NCI-H2196 treated with DMSO at 0.1 percent for 48 hours (cell line): Measurements from ENCODE around the gene CTXN2.

ENCODE experiments used
- DNase-seq: peaks from one replicate; lab custom pipeline; 2025; ENCODE audit not compliant: unreplicated experiment; lab: John Stamatoyannopoulos, UW

CTXN2 gene

GRCh38 chr15:48191574-48192225, at the start of gene CTXN2:
TSS of gene CTXN2 (plus strand) at chr15:48191665. CDS start at chr15:48201301, 9,636 bp downstream.
- peak; percentile 12 for DNase-seq

GRCh38 chr15:48143856-48144255, 47.6 kb upstream of the CTXN2 start:
- DNase-seq, result no peak

GRCh38 chr15:48144889-48145288, 46.6 kb upstream of the CTXN2 start:
- no peak for DNase-seq

DNA sequence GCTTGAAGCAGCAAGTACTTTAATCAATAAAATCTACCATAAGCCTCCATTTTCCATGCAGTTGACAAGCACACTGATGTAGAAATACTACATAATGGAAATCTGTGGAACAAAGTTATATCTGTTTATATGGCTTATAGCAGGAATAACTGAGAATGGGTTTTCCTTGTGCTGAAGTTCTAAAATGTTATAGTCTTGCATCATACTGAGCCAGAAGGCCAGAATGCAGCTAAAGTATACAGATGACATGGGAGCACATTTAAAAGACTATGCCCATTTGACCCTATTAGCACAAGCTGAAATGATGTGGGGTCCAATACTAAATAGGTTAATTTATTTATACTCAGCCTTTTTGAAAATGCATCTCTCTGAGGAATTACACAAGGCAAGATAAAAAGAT, 45.5 kb upstream of the CTXN2 start:
- no peak for DNase-seq

DNA sequence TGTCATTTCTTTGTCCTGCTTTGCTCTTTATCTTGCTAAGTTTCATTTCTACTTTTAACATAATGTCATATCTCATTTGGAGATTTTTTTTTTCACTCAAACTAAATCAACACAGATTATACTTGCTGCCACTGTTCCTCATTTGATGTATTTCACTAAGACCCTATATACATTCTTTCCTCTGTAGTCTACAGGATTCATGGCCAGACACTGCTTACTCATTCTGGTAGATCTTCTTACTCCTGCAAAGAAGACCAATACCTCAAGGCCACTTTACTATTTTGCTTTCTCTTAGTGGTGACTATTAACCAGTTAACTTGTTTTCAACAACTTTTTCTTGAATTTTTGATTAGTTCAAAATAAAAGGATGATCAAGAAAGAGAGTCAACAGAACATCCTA, 44.1 kb upstream of the CTXN2 start:
- DNase-seq, result no peak

DNA sequence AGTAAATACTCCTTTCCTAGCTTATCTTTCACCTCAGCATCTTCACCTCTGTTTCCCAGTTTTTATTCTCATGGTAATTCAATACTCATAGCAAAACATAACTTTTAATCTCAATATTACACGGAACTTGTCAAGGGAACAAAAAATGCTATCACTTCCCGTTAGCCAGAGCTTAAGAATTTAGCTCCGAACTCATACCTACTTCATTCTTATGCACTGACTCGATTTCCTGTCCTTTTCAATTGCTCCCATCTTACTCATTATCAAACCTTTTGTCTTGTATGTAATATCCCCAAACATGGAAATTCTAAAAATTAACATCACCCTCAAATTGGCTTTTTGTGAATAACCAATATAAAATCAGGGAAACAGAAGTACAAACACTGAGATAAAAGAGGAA, 41.6 kb upstream of the CTXN2 start:
- no peak for DNase-seq

DNA sequence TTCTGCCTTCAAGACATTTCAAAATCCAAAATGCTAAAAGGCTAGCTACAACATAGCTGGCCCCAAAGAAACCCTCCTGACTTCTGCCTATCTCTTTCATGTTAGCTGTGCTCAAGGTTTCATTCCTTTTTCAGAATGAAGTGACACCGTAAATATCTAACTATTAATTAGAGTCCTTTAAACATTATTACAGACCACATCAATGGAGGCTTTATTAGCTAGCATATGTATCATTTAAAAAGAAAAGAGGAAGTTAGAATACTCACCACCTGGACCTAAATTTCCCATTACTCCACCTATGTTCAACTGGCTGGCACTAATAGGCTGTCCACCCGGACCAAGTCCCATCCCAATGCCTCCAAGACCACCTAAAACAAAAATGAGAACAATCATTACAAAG, 37.9 kb upstream of the CTXN2 start:
- DNase-seq, result no peak

- DNase-seq, result no peak
These were observed 22.8 kb upstream of the CTXN2 start for GRCh38 chr15:48168616-48169015.

DNA sequence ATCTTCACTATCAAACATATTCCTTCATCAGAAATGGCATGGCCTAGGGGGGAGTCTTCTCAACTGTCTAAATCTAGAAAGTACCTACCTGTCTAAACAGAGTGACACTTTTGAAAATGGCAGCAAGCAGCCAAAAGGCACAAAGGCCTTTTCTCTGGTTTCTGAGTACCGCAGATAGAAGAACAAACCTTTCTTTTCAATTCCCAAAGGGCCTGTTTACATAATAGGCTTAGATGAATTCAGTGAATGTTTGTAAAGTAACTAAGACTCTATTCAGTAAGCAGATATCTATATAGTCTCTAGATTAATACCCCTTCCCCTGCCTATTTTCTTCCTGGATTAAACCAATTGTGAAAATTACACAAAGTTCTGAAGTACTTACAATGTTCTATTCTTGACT, 20.5 kb upstream of the CTXN2 start:
- no peak for DNase-seq

- DNase-seq, result no peak
These were observed 16.3 kb upstream of the CTXN2 start for GRCh38 chr15:48175126-48175525.

- DNase-seq, result no peak
These were observed 15.4 kb upstream of the CTXN2 start for GRCh38 chr15:48176112-48176511.

DNA sequence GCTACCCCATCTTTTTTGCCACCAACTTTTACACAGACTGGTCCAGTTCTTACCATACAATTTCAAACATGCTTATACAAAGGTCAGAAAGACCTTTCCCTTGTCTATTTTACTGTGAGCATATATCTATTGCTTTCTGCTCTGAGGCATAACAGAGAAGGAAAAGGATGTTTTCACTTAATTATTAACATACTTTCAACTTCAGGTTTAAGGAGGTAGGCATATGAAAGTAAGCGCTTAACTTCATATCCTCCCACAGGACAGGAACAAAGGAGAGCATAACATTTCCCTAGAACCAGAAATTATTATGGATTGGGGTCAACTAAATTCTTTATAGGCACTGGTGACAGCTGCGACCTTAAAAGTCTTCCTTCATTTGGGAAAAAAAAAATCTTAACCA, 14.5 kb upstream of the CTXN2 start:
- DNase-seq, result no peak

DNA sequence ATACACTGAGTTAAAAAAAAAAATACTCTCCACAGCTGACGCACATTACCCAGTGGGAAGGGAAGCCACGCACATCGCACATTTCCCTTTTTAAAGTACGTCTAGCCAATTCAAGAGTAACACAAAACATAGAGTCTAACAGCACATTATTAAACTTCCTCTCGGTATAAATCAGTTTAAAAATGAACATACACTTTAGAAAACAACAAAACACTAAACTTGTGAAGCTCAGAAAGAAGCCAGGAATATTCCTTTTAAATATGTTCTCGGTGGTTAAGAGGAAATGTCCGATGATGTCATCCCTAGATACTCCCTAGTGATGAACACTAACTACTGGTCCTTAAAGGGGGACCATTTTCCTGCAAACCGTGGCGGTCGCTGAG, 14.1 kb upstream of the CTXN2 start:
- DNase-seq, result no peak

DNA sequence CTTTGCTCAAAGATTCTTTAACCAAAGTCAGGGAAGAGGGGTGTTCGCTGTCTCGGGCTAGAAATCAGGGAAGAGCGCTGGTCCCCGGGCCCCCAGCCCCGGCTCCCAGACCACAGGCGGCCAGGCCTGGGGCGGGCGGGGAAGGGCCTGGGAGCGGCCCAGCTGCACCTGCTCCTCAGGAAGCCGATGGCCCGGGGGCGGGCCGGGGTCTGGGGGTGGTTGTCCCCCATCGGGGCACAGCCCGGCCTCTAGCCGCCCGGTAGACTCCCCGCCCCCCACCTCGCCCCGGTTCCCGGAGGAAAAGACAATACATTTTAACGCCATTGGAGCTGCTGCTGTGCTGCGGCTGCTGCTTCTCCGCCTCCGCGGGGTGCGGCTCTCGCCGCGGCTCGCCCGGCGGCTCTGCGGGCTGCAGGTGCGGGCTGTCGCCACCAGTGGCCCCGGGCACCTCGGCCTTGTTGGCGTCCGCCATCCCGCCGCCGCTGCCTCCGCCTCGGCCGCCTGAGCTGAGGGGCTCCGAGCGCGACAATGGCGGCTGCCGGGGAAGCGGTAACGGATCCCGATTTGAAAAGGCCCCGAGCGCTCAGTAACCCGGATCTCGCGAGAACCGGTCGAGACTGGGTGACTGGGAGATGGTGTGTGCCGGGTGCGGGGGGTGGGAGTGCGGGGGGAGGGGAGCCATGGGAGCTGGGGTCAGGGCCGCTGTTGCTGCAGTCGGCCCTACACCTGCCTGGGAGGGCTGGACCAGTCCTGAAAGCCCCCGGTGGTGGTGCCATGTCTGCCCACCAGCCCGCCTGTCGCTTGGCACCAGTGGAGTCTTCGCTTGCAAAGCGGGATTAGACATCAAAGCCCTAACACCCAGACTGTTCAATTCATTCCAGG, 13.5 kb upstream of the CTXN2 start, which contains the start of gene MYEF2:
Gene MYEF2 (minus strand): TSS at position 530 of the 882 bp plus-strand sequence. CDS start 58 bp downstream, at position 472.
- peak; percentile 22 for DNase-seq

DNA sequence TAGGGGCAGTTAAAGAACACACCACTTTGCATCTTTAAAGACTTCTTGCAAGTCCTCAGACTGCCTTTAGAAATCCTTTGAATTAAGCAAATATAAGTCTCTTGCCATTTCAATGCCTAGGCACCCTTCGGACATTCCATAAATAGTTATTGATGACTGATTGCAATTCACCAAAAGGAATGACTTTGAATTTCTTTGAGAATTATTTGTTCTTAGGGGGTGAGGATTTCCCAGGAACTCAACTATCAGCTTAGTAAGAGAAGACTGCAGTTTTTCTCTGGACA, 12.9 kb upstream of the CTXN2 start:
- DNase-seq, result no peak

- DNase-seq, result no peak
These were observed 8.7 kb upstream of the CTXN2 start for GRCh38 chr15:48182749-48183148.

GRCh38 chr15:48185529-48185928, 5.9 kb upstream of the CTXN2 start:
- no peak for DNase-seq

GRCh38 chr15:48186271-48186670, 5.2 kb upstream of the CTXN2 start:
- no peak for DNase-seq

- peak; percentile 2 for DNase-seq
These were observed 412 bp upstream of the CTXN2 start for GRCh38 chr15:48190932-48191573.

- DNase-seq, result no peak
These were observed 10.6 kb downstream of the CTXN2 start for GRCh38 chr15:48202068-48202467.

DNA sequence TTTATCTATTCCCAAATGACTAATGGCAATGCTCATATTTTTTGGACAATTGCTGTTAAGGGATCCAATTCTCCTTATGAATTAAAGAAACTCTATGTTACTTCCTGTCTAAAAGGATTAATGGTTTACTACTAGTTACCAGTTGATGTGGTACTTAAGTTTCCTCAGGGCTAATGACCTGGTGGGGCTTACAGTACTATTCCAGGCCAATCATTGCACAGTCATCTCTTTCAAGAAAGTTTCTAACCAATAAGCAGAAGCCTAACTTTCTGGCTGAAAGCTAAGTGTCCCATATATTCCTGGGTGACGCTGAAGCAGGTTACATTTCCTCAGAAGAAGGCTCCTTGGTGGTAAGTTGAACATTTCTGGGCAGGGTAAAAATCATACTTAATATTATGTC, 14.5 kb downstream of the CTXN2 start, which contains the start of gene SLC12A1:
Gene SLC12A1 (plus strand): TSS at position 322 of the 400 bp plus-strand sequence. CDS start 1,418 bp downstream, outside the sequence.
- DNase-seq, result no peak

DNA sequence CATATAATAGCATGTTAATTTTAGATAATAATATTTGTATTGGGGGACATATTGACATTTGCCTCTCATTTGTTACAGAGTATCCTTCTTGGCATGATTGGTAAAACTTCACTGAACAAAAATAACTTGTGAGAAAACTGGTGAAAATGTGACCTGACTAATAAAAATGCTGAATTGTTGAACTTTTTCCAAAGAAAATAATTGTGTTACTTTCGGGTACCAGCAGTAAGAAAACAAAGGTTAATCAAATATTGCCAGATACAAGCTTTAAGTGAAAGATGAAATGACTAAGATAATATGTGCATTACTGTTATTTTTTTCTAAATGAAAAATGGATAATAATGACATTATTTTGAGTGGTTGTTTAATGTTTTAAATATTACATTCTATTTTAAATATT, 29.8 kb downstream of the CTXN2 start:
- no peak for DNase-seq
